HL-60 (cell line): ENCODE measurements around the gene GRK1.

Experiments
- DNase-seq, 2 experiments: peaks; one replicate each; pipeline ENCODE4 v3.0.0-alpha.2; 2010 to 2020; ENCODE audit warnings: low read depth in 1 of 2, low spot score in 1 of 2
- H3K27ac ChIP-seq: fragments of 250-450 bp; sonication (Bioruptor Pico); replicated peaks from 2 replicates; pipeline ENCODE4 v1.5.1; 2020; ENCODE audit warnings: mild to moderate bottlenecking, moderate library complexity
- H3K27me3 ChIP-seq: fragments of 250-450 bp; sonication (Bioruptor Pico); 2 replicates; pipeline ENCODE4 v1.5.1; 2021; ENCODE audit warnings: mild to moderate bottlenecking, moderate library complexity; ENCODE audit not compliant: insufficient read depth, poor library complexity, severe bottlenecking
- H3K4me3 ChIP-seq: replicated peaks from 2 replicates; pipeline ENCODE4 v1.5.1; 2011; ENCODE audit warnings: mild to moderate bottlenecking, control low read depth, low read length; ENCODE audit not compliant: insufficient read depth
- GABPA ChIP-seq: IDR thresholded peaks from 2 replicates; pipeline ENCODE4 v1.6.1; 2012; ENCODE audit warnings: low read depth
- POLR2AphosphoS5 ChIP-seq: IDR thresholded peaks from 2 replicates; pipeline ENCODE4 v1.6.1; 2012; ENCODE audit warnings: low read depth
- SPI1 ChIP-seq: IDR thresholded peaks from 2 replicates; pipeline ENCODE4 v1.6.1; 2012; ENCODE audit warnings: low read depth, mild to moderate bottlenecking, borderline replicate concordance
- TF ChIP-seq, protein P1 (sequence below): IDR thresholded peaks from 2 replicates; pipeline ENCODE4 v1.6.1; 2012; ENCODE audit warnings: low read depth; ENCODE audit not compliant: insufficient replicate concordance
- TF ChIP-seq, protein P2 (sequence below): IDR thresholded peaks from one replicate; pipeline ENCODE4 v1.5.1; 2011; ENCODE audit warnings: low read length, control low read depth, inconsistent platforms; ENCODE audit not compliant: insufficient read depth

GRK1 gene

DNA sequence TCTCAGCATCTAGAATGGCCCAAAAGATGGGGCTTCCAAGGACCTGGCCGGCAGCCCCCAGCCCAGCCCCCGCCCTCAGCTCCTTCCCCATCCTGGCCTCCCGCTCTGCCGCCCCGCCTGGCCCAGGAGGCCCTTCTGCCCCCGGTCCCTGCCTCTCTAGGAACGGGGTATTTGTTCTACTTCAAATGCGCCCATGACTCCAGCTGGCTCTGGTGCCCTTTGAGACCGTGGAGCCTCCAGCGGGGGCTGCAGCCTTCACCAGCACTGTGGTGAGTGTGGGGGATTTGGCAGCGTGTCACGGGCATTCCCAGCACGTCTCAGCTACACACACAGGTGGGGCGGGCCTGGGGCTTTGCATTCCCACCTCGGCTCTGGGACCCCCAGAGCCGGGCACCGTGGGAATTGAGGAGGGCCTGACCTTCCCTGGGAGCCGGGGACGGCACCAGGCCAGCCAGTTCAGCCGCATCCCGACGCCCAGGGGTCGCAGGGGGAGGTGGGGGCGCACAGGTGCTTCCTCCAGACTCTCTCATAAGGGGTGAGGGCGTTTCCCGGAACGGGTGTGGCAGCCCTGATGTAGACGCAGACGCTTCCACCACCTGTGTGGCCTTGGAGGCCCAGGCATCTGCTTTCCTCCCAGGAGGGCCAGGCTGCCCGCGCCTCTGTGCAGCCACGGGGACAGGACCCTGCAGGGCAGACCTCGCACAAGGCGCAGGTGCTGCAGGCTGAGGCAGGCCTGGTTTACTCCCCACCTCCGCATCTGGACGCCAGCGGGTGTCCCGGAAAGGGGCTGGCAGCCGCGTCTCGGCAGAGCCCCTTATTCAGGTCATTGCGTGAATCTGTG lies 10.0 kb upstream of the GRK1 start:
- DNase-seq: no peak
- Histone ChIP-seq H3K27me3 (no peaks in the 10 kb centered on the region), H3K27ac (no peak overlapping the region), H3K4me3 (no peak overlapping the region)
- TF ChIP-seq GABPA (no peak), SPI1 (no peak), POLR2AphosphoS5 (no peak)
- TF ChIP-seq, protein P1, sequence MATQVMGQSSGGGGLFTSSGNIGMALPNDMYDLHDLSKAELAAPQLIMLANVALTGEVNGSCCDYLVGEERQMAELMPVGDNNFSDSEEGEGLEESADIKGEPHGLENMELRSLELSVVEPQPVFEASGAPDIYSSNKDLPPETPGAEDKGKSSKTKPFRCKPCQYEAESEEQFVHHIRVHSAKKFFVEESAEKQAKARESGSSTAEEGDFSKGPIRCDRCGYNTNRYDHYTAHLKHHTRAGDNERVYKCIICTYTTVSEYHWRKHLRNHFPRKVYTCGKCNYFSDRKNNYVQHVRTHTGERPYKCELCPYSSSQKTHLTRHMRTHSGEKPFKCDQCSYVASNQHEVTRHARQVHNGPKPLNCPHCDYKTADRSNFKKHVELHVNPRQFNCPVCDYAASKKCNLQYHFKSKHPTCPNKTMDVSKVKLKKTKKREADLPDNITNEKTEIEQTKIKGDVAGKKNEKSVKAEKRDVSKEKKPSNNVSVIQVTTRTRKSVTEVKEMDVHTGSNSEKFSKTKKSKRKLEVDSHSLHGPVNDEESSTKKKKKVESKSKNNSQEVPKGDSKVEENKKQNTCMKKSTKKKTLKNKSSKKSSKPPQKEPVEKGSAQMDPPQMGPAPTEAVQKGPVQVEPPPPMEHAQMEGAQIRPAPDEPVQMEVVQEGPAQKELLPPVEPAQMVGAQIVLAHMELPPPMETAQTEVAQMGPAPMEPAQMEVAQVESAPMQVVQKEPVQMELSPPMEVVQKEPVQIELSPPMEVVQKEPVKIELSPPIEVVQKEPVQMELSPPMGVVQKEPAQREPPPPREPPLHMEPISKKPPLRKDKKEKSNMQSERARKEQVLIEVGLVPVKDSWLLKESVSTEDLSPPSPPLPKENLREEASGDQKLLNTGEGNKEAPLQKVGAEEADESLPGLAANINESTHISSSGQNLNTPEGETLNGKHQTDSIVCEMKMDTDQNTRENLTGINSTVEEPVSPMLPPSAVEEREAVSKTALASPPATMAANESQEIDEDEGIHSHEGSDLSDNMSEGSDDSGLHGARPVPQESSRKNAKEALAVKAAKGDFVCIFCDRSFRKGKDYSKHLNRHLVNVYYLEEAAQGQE: no peak
- TF ChIP-seq, protein P2, sequence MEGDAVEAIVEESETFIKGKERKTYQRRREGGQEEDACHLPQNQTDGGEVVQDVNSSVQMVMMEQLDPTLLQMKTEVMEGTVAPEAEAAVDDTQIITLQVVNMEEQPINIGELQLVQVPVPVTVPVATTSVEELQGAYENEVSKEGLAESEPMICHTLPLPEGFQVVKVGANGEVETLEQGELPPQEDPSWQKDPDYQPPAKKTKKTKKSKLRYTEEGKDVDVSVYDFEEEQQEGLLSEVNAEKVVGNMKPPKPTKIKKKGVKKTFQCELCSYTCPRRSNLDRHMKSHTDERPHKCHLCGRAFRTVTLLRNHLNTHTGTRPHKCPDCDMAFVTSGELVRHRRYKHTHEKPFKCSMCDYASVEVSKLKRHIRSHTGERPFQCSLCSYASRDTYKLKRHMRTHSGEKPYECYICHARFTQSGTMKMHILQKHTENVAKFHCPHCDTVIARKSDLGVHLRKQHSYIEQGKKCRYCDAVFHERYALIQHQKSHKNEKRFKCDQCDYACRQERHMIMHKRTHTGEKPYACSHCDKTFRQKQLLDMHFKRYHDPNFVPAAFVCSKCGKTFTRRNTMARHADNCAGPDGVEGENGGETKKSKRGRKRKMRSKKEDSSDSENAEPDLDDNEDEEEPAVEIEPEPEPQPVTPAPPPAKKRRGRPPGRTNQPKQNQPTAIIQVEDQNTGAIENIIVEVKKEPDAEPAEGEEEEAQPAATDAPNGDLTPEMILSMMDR: no peak

DNA sequence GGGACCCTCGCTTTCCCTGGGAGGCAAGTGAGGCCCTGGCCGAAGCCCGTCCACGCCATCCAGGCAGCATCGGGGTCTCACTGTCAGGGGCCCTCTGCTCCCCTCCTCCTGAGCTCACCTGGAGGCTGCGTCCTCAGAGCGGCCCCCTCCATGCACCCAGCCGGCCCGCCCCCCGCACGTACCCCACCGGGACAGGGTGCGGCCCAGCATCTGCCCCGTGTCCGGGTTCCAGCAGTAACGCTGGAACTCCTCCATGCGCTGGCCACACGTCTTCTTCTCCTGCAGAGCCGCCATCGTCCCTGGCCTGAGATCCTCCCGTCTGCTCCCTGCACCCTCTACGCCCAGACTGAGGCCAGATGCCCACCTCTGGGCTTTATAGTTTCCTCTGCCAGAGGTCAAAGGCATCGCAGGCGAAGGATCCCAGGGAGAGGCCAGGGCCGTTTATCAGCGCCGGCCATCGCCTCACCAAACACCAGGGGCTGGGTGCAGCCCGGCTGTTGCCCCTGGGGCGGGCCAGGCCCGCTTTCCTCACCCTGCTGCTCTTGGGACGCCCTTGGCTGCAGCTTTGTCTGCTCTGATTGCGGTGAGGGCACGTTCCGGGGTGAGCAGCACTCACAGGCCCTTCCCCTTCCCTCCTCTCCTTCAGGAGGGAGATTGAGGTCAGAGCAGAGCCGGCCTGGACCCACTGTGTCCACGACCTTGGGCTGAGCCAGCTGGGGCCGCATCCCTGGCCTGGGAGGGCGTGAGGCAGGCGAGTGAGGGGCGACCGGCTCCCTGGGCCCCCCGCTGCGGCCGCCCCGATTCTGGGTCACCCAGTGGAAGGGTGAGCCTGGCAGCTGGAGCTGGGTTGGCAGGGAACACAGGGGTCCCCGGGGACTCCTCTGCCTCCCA lies 8.9 kb upstream of the GRK1 start, which contains the start of gene ATP4B:
Gene ATP4B (minus strand): TSS at position 348 of the 891 bp plus-strand sequence. CDS start 54 bp downstream, at position 294.
- Histone ChIP-seq H3K4me3 (no peak within 1 kb of the TSS), H3K27me3 (no peaks in the 10 kb centered on the region), H3K27ac (no peak within 1 kb of the TSS)
- DNase-seq: no peak
- TF ChIP-seq SPI1: no peak
- TF ChIP-seq, protein P2: no peak

DNA sequence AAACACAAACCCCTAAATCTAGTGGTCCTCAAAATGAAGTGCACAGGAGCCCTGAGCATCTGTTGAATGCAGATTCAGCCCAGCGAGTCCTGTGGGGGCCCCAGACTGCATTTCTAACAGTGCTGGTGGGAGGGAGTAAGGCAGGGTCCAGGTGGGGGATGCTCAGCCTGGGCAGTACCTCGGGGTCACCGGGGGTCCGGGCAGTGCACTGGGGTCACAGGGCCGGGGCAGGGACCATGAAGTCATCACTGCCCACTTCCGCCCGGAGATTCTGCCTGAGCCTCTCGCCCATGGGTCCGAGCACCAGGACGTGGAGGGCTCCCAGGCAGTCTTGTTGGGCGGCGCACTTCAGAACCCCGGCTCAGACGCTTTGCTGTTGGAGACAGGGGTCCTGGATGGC lies 8.2 kb upstream of the GRK1 start:
- Histone ChIP-seq H3K4me3 (no peak overlapping the region), H3K27me3 (no peaks in the 10 kb centered on the region), H3K27ac (no peak overlapping the region)
- TF ChIP-seq GABPA (no peak), POLR2AphosphoS5 (no peak), SPI1 (no peak)
- TF ChIP-seq, protein P2: no peak
- TF ChIP-seq, protein P1: no peak
- no peak for DNase-seq
